HEK293 (cell line): ENCODE measurements around the gene CEP350.

Experiments used
- CTCF ChIA-PET: fragments of 350-600 bp; formaldehyde crosslinking; extraction: SDS; loops from one replicate; lab custom pipeline; 2021; ENCODE audit warnings: antibody characterized with exemption; lab: Yijun Ruan, JAX
- POLR2A ChIA-PET: fragments of 300-600 bp; formaldehyde crosslinking; extraction: SDS; loops from one replicate; lab custom pipeline; 2020; ENCODE audit warnings: antibody characterized with exemption, inconsistent platforms; lab: Yijun Ruan, JAX
- H3K27ac ChIP-seq: fragments of 200-500 bp; sonication (Bioruptor generic); 2 replicates; pipeline ENCODE4 v1.5.1; 2014; ENCODE audit warnings: low read depth, low read length, control low read depth, inconsistent platforms; ENCODE audit errors: extremely low read depth
- H3K36me3 ChIP-seq, 2 experiments: fragments of 200-500 bp in 1 of 2; sonication (Bioruptor generic) in 1 of 2; 1 replicate in 1 of 2; 2 replicates in 1 of 2; pipeline ENCODE4 v1.5.1; 2014 to 2017; ENCODE audit warnings: inconsistent platforms in 2 of 2, low read length in 2 of 2; ENCODE audit not compliant: control insufficient read depth in 2 of 2, insufficient read depth in 1 of 2
- H3K4me1 ChIP-seq: fragments of 200-500 bp; sonication (Bioruptor generic); 2 replicates; pipeline ENCODE4 v1.5.1; 2014; ENCODE audit warnings: mild to moderate bottlenecking, low read length, inconsistent platforms; ENCODE audit not compliant: control insufficient read depth, insufficient read depth
- H3K4me3 ChIP-seq: 2 replicates; pipeline ENCODE4 v1.5.1; 2011; ENCODE audit warnings: low read depth, mild to moderate bottlenecking, control low read depth, low read length, moderate library complexity
- H3K9me3 ChIP-seq: fragments of 200-500 bp; sonication (Bioruptor generic); 2 replicates; pipeline ENCODE4 v1.5.1; 2014; ENCODE audit warnings: low read depth, low read length, inconsistent platforms; ENCODE audit not compliant: control insufficient read depth, insufficient read depth
- IKZF3 ChIP-seq: fragments of 450-650 bp; IDR thresholded peaks from 2 replicates; pipeline ENCODE4 v1.5.0; 2018; ENCODE audit warnings: missing biosample characterization, mild to moderate bottlenecking, missing genetic modification characterization, moderate library complexity
- MZF1 ChIP-seq: fragments of 450-650 bp; formaldehyde crosslinking; IDR thresholded peaks from 2 replicates; pipeline ENCODE4 v1.5.1; 2017; ENCODE audit warnings: missing biosample characterization, missing genetic modification characterization, borderline replicate concordance
- PRDM1 ChIP-seq: fragments of 450-650 bp; formaldehyde crosslinking; IDR thresholded peaks from 2 replicates; pipeline ENCODE4; 2016; ENCODE audit warnings: missing biosample characterization, missing genetic modification characterization
- REPIN1 ChIP-seq: fragments of 450-650 bp; formaldehyde crosslinking; IDR thresholded peaks from 2 replicates; pipeline ENCODE4 v1.5.1; 2017; ENCODE audit warnings: missing biosample characterization, missing genetic modification characterization, low read depth
- ZFHX2 ChIP-seq: fragments of 450-650 bp; formaldehyde crosslinking; conservative IDR thresholded peaks from 2 replicates; pipeline ENCODE4 v1.5.1; 2016; ENCODE audit warnings: missing biosample characterization, missing genetic modification characterization
- ZIC2 ChIP-seq: fragments of 450-650 bp; formaldehyde crosslinking; IDR thresholded peaks from 2 replicates; pipeline ENCODE4 v1.5.1; 2016; ENCODE audit warnings: missing biosample characterization, missing genetic modification characterization
- ZNF223 ChIP-seq: fragments of 450-650 bp; formaldehyde crosslinking; IDR thresholded peaks from 2 replicates; pipeline ENCODE4 v1.5.1; 2016; ENCODE audit warnings: missing biosample characterization, missing genetic modification characterization
- ZNF292 ChIP-seq: fragments of 450-650 bp; formaldehyde crosslinking; IDR thresholded peaks from 2 replicates; pipeline ENCODE4 v1.5.1; 2016; ENCODE audit warnings: low read depth, missing biosample characterization, missing genetic modification characterization, borderline replicate concordance
- ZNF398 ChIP-seq: fragments of 450-650 bp; formaldehyde crosslinking; IDR thresholded peaks from 2 replicates; pipeline ENCODE4 v1.5.1; 2017; ENCODE audit warnings: missing biosample characterization, missing genetic modification characterization
- ZNF654 ChIP-seq: fragments of 450-650 bp; formaldehyde crosslinking; IDR thresholded peaks from 2 replicates; pipeline ENCODE4 v1.5.1; 2016; ENCODE audit warnings: low read depth, missing biosample characterization, missing genetic modification characterization
- ZNF830 ChIP-seq: fragments of 450-650 bp; IDR thresholded peaks from 2 replicates; pipeline ENCODE4 v1.5.0; 2018; ENCODE audit warnings: missing biosample characterization, missing genetic modification characterization, low read depth, mild to moderate bottlenecking, moderate library complexity
- TF ChIP-seq, protein P1 (sequence below): fragments of 450-650 bp; formaldehyde crosslinking; IDR thresholded peaks from 2 replicates; pipeline ENCODE4 v1.5.1; 2016; ENCODE audit warnings: missing biosample characterization, missing genetic modification characterization, borderline replicate concordance
- TF ChIP-seq, protein P2 (sequence below): fragments of 450-650 bp; formaldehyde crosslinking; conservative IDR thresholded peaks from 2 replicates; pipeline ENCODE4 v1.5.1; 2016; ENCODE audit warnings: low read depth, missing biosample characterization, missing genetic modification characterization

Gene CEP350

DNA sequence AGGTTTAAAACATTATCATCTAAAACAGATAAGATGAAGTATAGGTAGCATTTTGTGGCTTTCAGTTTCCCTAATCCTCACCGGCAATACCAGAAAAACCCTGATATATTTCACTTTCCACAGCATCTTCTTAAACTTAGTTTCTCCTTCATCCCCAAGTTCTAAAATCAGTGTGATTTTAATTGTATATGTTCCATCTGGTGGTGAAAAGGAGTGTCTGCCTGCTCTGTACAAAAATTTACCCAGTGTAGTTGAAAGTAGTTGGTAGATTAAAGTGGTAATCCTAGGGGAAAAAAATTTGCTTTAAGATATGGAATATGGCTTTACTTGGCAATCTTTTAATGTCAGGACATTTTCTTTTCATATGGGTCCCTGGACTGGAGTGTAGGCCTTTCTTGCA is 74.3 kb downstream of the CEP350 start:
- Histone ChIP-seq H3K4me3 (no peak overlapping the region), H3K9me3 (no peaks in the 10 kb centered on the region), H3K36me3 (peaks cover 20 to 50% of the 10 kb centered on the region in 2 experiments), H3K27ac (no peak overlapping the region), H3K4me1 (no peaks in the 10 kb centered on the region)
- TF ChIP-seq REPIN1 (tag by site-specific recombination) (no peak), ZNF654 (tag by site-specific recombination) (peak; percentile 29), ZFHX2 (tag by site-specific recombination) (no peak), ZIC2 (tag by site-specific recombination) (no peak), ZNF292 (no peak), ZNF830 (tag by site-specific recombination) (no peak), MZF1 (tag by site-specific recombination) (no peak)
- TF ChIP-seq, protein P1, sequence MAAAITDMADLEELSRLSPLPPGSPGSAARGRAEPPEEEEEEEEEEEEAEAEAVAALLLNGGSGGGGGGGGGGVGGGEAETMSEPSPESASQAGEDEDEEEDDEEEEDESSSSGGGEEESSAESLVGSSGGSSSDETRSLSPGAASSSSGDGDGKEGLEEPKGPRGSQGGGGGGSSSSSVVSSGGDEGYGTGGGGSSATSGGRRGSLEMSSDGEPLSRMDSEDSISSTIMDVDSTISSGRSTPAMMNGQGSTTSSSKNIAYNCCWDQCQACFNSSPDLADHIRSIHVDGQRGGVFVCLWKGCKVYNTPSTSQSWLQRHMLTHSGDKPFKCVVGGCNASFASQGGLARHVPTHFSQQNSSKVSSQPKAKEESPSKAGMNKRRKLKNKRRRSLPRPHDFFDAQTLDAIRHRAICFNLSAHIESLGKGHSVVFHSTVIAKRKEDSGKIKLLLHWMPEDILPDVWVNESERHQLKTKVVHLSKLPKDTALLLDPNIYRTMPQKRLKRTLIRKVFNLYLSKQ (tag by site-specific recombination): no peak
- CTCF ChIA-PET: interaction anchor here (2.2 kb wide), 1 partner anchor 150 kb away, joined by 6 read pairs; no protein-coding TSS in a partner anchor
- POLR2A ChIA-PET: no interaction called here

DNA sequence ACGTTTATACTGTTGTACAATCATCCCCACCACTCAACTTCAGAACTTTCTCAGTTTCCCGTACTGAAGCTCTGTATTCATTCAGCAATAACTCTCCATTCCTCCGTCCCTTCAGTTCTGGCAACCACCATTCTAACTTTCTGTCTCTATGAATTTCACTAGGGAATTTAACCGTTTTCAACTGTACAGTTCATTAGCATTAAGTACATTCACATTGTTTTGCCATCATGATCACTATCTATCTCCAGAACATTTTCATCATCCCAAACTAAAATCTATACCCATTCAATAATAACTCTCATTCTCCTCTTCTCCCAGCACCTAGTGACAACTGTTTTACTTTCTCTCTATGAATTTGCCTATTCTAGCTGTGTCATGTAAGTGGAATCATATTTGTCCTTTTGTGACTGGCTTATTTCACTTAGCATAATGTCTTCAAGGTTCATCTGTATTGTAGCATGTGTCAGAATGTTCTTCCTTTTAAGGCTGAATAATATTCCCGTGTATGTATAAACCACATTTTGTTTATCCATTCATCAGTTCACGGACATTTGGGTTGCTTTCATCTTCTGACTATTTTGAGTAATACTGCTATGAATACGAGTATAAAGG is 75.0 kb downstream of the CEP350 start:
- Histone ChIP-seq H3K9me3 (no peaks in the 10 kb centered on the region), H3K4me3 (no peak overlapping the region), H3K36me3 (peaks cover 13 to 53% of the 10 kb centered on the region in 2 experiments), H3K4me1 (no peaks in the 10 kb centered on the region), H3K27ac (no peak overlapping the region)
- TF ChIP-seq ZNF398 (tag by site-specific recombination) (no peak), ZNF223 (tag by site-specific recombination) (no peak), PRDM1 (peak; percentile 96), IKZF3 (no peak)
- TF ChIP-seq, protein P2, sequence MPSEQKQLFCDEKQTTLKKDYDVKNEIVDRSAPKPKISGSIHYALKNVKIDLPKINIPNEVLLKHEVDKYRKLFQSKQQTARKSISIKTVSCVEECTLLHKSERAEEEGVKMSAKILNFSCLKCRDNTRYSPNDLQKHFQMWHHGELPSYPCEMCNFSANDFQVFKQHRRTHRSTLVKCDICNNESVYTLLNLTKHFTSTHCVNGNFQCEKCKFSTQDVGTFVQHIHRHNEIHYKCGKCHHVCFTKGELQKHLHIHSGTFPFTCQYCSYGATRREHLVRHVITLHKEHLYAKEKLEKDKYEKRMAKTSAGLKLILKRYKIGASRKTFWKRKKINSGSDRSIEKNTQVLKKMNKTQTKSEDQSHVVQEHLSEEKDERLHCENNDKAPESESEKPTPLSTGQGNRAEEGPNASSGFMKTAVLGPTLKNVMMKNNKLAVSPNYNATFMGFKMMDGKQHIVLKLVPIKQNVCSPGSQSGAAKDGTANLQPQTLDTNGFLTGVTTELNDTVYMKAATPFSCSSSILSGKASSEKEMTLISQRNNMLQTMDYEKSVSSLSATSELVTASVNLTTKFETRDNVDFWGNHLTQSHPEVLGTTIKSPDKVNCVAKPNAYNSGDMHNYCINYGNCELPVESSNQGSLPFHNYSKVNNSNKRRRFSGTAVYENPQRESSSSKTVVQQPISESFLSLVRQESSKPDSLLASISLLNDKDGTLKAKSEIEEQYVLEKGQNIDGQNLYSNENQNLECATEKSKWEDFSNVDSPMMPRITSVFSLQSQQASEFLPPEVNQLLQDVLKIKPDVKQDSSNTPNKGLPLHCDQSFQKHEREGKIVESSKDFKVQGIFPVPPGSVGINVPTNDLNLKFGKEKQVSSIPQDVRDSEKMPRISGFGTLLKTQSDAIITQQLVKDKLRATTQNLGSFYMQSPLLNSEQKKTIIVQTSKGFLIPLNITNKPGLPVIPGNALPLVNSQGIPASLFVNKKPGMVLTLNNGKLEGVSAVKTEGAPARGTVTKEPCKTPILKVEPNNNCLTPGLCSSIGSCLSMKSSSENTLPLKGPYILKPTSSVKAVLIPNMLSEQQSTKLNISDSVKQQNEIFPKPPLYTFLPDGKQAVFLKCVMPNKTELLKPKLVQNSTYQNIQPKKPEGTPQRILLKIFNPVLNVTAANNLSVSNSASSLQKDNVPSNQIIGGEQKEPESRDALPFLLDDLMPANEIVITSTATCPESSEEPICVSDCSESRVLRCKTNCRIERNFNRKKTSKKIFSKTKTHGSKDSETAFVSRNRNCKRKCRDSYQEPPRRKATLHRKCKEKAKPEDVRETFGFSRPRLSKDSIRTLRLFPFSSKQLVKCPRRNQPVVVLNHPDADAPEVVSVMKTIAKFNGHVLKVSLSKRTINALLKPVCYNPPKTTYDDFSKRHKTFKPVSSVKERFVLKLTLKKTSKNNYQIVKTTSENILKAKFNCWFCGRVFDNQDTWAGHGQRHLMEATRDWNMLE (tag by site-specific recombination): no peak
- POLR2A ChIA-PET: no interaction called here
- CTCF ChIA-PET: interaction anchor here (0.6 to 2.2 kb wide), 2 partner anchors 150 to 151 kb away, joined by 3 to 6 read pairs; no protein-coding TSS in a partner anchor
